Endothelial cell (in vitro differentiated cells): Measurements from ENCODE around the gene B3GNT9. TPM values are rescaled to one million over a fixed set of nuclear protein-coding genes. Genes with fewer than 3 reads are reported as not detected.

Experiments
- DNase-seq: peaks from one replicate; pipeline ENCODE4 v3.0.0; 2021; ENCODE audit warnings: low spot score
- H3K27ac Mint-ChIP-seq: one replicate; pipeline ENCODE4 v1.8.0; 2021; ENCODE audit warnings: mixed read lengths, inconsistent platforms; ENCODE audit not compliant: unreplicated experiment
- H3K27me3 Mint-ChIP-seq: one replicate; pipeline ENCODE4 v1.8.0; 2021; ENCODE audit warnings: mild to moderate bottlenecking, moderate library complexity, mixed read lengths, inconsistent platforms; ENCODE audit not compliant: unreplicated experiment
- H3K36me3 Mint-ChIP-seq: one replicate; pipeline ENCODE4 v1.8.0; 2021; ENCODE audit warnings: mild to moderate bottlenecking, low read depth, mixed read lengths, inconsistent platforms; ENCODE audit not compliant: unreplicated experiment
- H3K4me1 Mint-ChIP-seq: one replicate; pipeline ENCODE4 v1.8.0; 2021; ENCODE audit warnings: mild to moderate bottlenecking, mixed read lengths, inconsistent platforms; ENCODE audit not compliant: unreplicated experiment
- H3K4me3 Mint-ChIP-seq: one replicate; pipeline ENCODE4 v1.8.0; 2021; ENCODE audit warnings: mild to moderate bottlenecking, mixed read lengths, inconsistent platforms; ENCODE audit not compliant: unreplicated experiment
- H3K9me3 Mint-ChIP-seq: one replicate; pipeline ENCODE4 v1.8.0; 2021; ENCODE audit warnings: mixed read lengths, inconsistent platforms; ENCODE audit not compliant: unreplicated experiment
- CTCF ChIP-seq: fragments of 200-600 bp; sonication (generic); IDR thresholded peaks from one replicate; pipeline ENCODE4 v1.5.0; 2021; ENCODE audit warnings: antibody characterized with exemption; ENCODE audit not compliant: unreplicated experiment
- total RNA-seq: library from RNA; stranded (reverse); fragmentation: NEBNext Ultra II Directional; extraction: Animal tissue kit (Norgen Biotek cat#: 25700); gene quantifications from one replicate; pipeline ENCODE4 v1.2.1, GENCODE V29; 2021; ENCODE audit not compliant: unreplicated experiment

Gene B3GNT9
- total RNA-seq, 1 donor from 2014 or later = 1.5 TPM

GRCh38 chr16:67187175-67187890 is 36.5 kb upstream of the B3GNT9 start:
- Mint-ChIP-seq H3K9me3 (no peaks in the 10 kb centered on the region), H3K4me1 (peaks cover 42% of the 10 kb centered on the region), H3K4me3 (no peak overlapping the region), H3K36me3 (peaks cover 6% of the 10 kb centered on the region), H3K27ac (no peak overlapping the region), H3K27me3 (peaks cover 12% of the 10 kb centered on the region)
- no peak for DNase-seq
- no peak for TF ChIP-seq CTCF

GRCh38 chr16:67186550-67186950 is 35.8 kb upstream of the B3GNT9 start:
- Mint-ChIP-seq H3K27ac (no peak overlapping the region), H3K4me3 (peak overlapping the region; percentile 37), H3K36me3 (peaks cover 6% of the 10 kb centered on the region), H3K4me1 (peaks cover 39% of the 10 kb centered on the region), H3K27me3 (peaks cover 10% of the 10 kb centered on the region), H3K9me3 (no peaks in the 10 kb centered on the region)
- no peak for TF ChIP-seq CTCF
- DNase-seq = no peak

DNA sequence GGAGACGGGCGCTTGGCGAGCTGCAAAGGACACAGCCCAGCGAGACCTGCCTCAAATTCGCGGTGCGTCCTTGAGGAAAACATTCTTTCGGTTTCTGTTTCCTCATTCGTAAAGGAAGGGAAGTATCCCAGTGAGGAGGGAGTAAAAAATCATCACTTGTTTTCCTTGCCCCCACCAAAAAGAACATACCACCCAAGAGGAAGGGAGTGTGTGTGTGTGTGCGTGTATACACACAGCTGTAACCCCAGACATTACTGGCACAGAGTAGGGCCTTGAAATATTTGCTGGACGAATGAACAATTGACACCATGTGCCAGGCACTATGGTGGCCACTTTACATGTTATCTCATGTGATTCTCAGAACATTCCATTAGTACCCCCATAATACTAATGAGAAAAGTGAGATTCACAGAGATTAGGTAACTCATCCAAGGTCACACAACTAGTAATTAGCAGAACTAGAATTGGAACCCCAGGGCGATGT is 34.9 kb upstream of the B3GNT9 start:
- Mint-ChIP-seq H3K4me1 (peaks cover 32% of the 10 kb centered on the region), H3K9me3 (no peaks in the 10 kb centered on the region), H3K27ac (no peak overlapping the region), H3K27me3 (peaks cover 6% of the 10 kb centered on the region), H3K4me3 (peak overlapping the region; percentile 88), H3K36me3 (peaks cover 6% of the 10 kb centered on the region)
- no peak for DNase-seq
- TF ChIP-seq CTCF = no peak

DNA sequence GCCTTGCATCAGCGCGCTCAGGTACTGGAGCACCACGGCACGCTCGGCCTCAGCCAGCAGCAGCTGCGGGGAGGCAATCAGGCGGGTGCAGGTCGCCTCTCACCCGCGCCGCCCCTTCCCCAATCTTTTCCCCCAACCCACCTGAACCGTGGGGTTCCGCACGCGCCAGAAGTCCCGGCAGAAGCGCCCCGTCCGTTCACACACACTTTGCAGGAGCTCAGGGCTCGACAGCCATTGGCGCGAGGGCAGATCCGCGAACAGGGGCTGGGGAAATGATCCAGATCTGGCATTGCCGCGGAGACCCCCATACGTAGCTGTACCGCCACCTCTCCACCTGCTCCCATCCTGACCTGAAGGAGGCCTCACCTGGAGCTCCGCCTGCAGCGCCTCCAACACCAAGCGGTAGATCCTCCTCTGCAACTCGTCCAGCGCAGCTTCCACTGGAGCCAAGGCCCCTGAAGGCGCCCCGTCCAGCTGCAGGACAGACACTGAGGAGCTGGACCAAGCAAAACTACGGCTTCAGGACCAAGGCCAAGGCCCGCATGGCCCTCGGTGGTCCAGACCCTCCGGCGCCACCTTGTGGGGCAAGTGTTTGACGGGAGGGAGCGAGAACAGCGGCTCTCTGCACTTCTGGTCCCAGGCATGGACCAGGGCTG is 34.3 kb upstream of the B3GNT9 start:
- no peaks in the 10 kb centered on the region for H3K9me3 Mint-ChIP-seq
- DNase-seq = peak; percentile 99
- H3K27me3 Mint-ChIP-seq = peaks cover 6% of the 10 kb centered on the region
- peak overlapping the region; percentile 80 for H3K27ac Mint-ChIP-seq
- H3K4me3 Mint-ChIP-seq = peak overlapping the region; percentile 88
- peaks cover 6% of the 10 kb centered on the region for H3K36me3 Mint-ChIP-seq
- peak; percentile 68 for TF ChIP-seq CTCF
- peaks cover 27% of the 10 kb centered on the region for H3K4me1 Mint-ChIP-seq

DNA sequence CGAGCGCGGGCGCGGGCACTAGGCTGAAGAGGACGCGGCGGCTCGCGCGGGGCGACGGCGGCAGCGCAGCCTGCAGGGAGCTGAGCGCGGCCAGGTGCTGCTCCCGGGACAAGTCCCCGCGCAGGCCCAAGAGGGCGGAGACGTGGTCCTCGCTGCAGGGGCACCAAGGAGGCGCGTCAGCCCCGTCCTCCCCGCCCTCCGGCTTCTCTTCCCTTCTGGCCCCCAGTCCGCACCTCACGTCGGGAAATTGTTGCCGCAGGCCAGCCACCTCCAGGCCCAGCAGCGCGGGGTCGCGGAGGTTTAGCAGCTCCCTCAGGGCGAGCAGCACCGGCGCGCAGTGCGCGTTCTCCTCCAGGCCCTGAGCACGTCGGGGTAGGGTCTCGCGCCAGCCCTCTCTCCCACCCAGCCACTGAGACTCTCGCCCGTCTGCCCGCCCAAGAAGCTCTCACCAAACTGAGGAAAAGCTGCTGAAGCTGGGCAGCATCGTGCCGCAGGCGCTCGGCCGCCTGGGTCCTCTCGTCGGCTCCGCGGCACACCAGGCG is 33.7 kb upstream of the B3GNT9 start:
- H3K36me3 Mint-ChIP-seq = peaks cover 6% of the 10 kb centered on the region
- peaks cover 8% of the 10 kb centered on the region for H3K27me3 Mint-ChIP-seq
- no peak overlapping the region for H3K4me3 Mint-ChIP-seq
- DNase-seq = no peak
- H3K4me1 Mint-ChIP-seq = peaks cover 23% of the 10 kb centered on the region
- H3K27ac Mint-ChIP-seq = no peak overlapping the region
- no peaks in the 10 kb centered on the region for H3K9me3 Mint-ChIP-seq
- TF ChIP-seq CTCF = no peak
